GM19239 (cell line): Measurements from ENCODE around the gene RBM45.
"Not testable (repeated sequence)": the region's sequence is repeated elsewhere in the genome, so short reads cannot be mapped to it uniquely, and the experiment has no call there.

Experiments
- DNase-seq: peaks from one replicate; pipeline ENCODE4 v3.0.0; 2011; ENCODE audit warnings: low spot score; ENCODE audit not compliant: insufficient read length
- FAIRE-seq: peaks from 2 replicates; lab custom pipeline; 2011; peaks lifted over from hg19 to GRCh38; lab: Jason Lieb, UNC

RBM45 gene

GRCh38 chr2:178112202-178113152 lies at the start of gene RBM45:
Gene RBM45 (plus strand): TSS chr2:178112437. CDS start chr2:178112547, 110 bp downstream.
- FAIRE-seq (peak; percentile 92), DNase-seq (peak; percentile 78)

- DNase-seq = no peak
- FAIRE-seq = no peak
These were observed 45.9 kb upstream of the RBM45 start for GRCh38 chr2:178066324-178066723.

GRCh38 chr2:178066890-178067669 lies 45.2 kb upstream of the RBM45 start:
- FAIRE-seq (no peak), DNase-seq (no peak)

GRCh38 chr2:178068823-178069454 lies 43.3 kb upstream of the RBM45 start:
- DNase-seq (no peak), FAIRE-seq (no peak)

GRCh38 chr2:178069551-178069950 lies 42.7 kb upstream of the RBM45 start:
- no peak for DNase-seq
- FAIRE-seq = no peak

- DNase-seq (no peak), FAIRE-seq (no peak)
These were observed 41.4 kb upstream of the RBM45 start for GRCh38 chr2:178070824-178071223.

GRCh38 chr2:178072000-178072382 lies 40.2 kb upstream of the RBM45 start:
- FAIRE-seq = no peak
- DNase-seq = no peak

GRCh38 chr2:178072383-178073301 lies 39.6 kb upstream of the RBM45 start, which contains the start of gene PDE11A:
Gene PDE11A (minus strand): TSS chr2:178072777. CDS start chr2:178072437, 340 bp downstream.
- FAIRE-seq (no peak), DNase-seq (peak; percentile 3)

GRCh38 chr2:178074123-178075005 lies 37.9 kb upstream of the RBM45 start:
- DNase-seq (no peak), FAIRE-seq (no peak)

GRCh38 chr2:178075006-178075326 lies 37.3 kb upstream of the RBM45 start:
- FAIRE-seq = no peak
- DNase-seq = no peak

- FAIRE-seq (no peak), DNase-seq (no peak)
These were observed 36.1 kb upstream of the RBM45 start for GRCh38 chr2:178076130-178076529.

GRCh38 chr2:178079279-178079678 lies 33.0 kb upstream of the RBM45 start:
- not testable (repeated sequence) for DNase-seq, FAIRE-seq

GRCh38 chr2:178082408-178083045 lies 29.7 kb upstream of the RBM45 start:
- DNase-seq = no peak
- no peak for FAIRE-seq

GRCh38 chr2:178084273-178084672 lies 28.0 kb upstream of the RBM45 start:
- FAIRE-seq = no peak
- DNase-seq = no peak

- FAIRE-seq (no peak), DNase-seq (no peak)
These were observed 23.4 kb upstream of the RBM45 start for GRCh38 chr2:178088774-178089270.

GRCh38 chr2:178093471-178093870 lies 18.8 kb upstream of the RBM45 start:
- DNase-seq = no peak
- no peak for FAIRE-seq

- DNase-seq (no peak), FAIRE-seq (no peak)
These were observed 10.7 kb upstream of the RBM45 start for GRCh38 chr2:178101321-178102079.
